Liver (tissue), 3 donors: ENCODE measurements around the gene P4HB.

Experiments used
- EGR1 ChIP-seq, 2 donors: IDR thresholded peaks; 2 replicates each; pipeline ENCODE4 v1.6.1; 2016 to 2018; ENCODE audit warnings: antibody characterized with exemption in 2 of 2, low read depth in 2 of 2
- GABPA ChIP-seq, 2 donors: IDR thresholded peaks in 1 of 2; conservative IDR thresholded peaks in 1 of 2; 2 replicates each; pipeline ENCODE4 v1.6.1; 2016; ENCODE audit warnings: antibody characterized with exemption in 2 of 2, mild to moderate bottlenecking in 1 of 2, moderate library complexity in 1 of 2
- HNF4A ChIP-seq, 2 donors: conservative IDR thresholded peaks; 2 replicates each; pipeline ENCODE4 v1.6.1; 2016; ENCODE audit warnings: antibody characterized with exemption in 2 of 2, mild to moderate bottlenecking in 2 of 2
- JUND ChIP-seq, 2 donors: IDR thresholded peaks; 2 replicates each; pipeline ENCODE4 v1.6.1; 2016; ENCODE audit warnings: antibody characterized with exemption in 2 of 2
- MAX ChIP-seq: IDR thresholded peaks from 2 replicates; pipeline ENCODE4 v1.6.1; 2016; ENCODE audit warnings: antibody characterized with exemption
- RAD21 ChIP-seq, 2 donors: IDR thresholded peaks; 2 replicates each; pipeline ENCODE4 v1.6.1; 2016; ENCODE audit warnings: antibody characterized with exemption in 2 of 2, mild to moderate bottlenecking in 2 of 2
- RXRA ChIP-seq, 2 donors: IDR thresholded peaks; 2 replicates each; pipeline ENCODE4 v1.6.1; 2017 to 2018; ENCODE audit warnings: antibody characterized with exemption in 2 of 2, mild to moderate bottlenecking in 1 of 2
- SP1 ChIP-seq: IDR thresholded peaks from 2 replicates; pipeline ENCODE4 v1.6.1; 2018; ENCODE audit warnings: antibody characterized with exemption, mild to moderate bottlenecking
- YY1 ChIP-seq: IDR thresholded peaks from 2 replicates; pipeline ENCODE4 v1.6.1; 2016; ENCODE audit warnings: antibody characterized with exemption, mild to moderate bottlenecking
- TF ChIP-seq, protein P1 (sequence below): IDR thresholded peaks from 2 replicates; pipeline ENCODE4 v1.6.1; 2016; ENCODE audit warnings: antibody characterized with exemption
- TF ChIP-seq, protein P2 (sequence below): fragments of 150-350 bp; IDR thresholded peaks from 2 replicates; pipeline ENCODE4 v1.5.1; 2017; ENCODE audit warnings: improper control_type of control experiment, low read depth, low read length; ENCODE audit not compliant: missing input control
- TF ChIP-seq, protein P3 (sequence below): IDR thresholded peaks from 2 replicates; pipeline ENCODE4 v1.6.1; 2016; ENCODE audit warnings: antibody characterized with exemption, mild to moderate bottlenecking
- donor health status: healthy.
- donor health status: healthy.

- TF ChIP-seq, protein P1, sequence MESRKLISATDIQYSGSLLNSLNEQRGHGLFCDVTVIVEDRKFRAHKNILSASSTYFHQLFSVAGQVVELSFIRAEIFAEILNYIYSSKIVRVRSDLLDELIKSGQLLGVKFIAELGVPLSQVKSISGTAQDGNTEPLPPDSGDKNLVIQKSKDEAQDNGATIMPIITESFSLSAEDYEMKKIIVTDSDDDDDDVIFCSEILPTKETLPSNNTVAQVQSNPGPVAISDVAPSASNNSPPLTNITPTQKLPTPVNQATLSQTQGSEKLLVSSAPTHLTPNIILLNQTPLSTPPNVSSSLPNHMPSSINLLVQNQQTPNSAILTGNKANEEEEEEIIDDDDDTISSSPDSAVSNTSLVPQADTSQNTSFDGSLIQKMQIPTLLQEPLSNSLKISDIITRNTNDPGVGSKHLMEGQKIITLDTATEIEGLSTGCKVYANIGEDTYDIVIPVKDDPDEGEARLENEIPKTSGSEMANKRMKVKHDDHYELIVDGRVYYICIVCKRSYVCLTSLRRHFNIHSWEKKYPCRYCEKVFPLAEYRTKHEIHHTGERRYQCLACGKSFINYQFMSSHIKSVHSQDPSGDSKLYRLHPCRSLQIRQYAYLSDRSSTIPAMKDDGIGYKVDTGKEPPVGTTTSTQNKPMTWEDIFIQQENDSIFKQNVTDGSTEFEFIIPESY: no peak
- TF ChIP-seq, protein P2, sequence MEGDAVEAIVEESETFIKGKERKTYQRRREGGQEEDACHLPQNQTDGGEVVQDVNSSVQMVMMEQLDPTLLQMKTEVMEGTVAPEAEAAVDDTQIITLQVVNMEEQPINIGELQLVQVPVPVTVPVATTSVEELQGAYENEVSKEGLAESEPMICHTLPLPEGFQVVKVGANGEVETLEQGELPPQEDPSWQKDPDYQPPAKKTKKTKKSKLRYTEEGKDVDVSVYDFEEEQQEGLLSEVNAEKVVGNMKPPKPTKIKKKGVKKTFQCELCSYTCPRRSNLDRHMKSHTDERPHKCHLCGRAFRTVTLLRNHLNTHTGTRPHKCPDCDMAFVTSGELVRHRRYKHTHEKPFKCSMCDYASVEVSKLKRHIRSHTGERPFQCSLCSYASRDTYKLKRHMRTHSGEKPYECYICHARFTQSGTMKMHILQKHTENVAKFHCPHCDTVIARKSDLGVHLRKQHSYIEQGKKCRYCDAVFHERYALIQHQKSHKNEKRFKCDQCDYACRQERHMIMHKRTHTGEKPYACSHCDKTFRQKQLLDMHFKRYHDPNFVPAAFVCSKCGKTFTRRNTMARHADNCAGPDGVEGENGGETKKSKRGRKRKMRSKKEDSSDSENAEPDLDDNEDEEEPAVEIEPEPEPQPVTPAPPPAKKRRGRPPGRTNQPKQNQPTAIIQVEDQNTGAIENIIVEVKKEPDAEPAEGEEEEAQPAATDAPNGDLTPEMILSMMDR: no peak
- TF ChIP-seq HNF4A (conservative IDR thresholded peaks at IDR 0.05) (no peak), EGR1 (IDR thresholded peaks at IDR 0.05; ENCODE audit: low read depth in 2 of 2) (no peak), JUND (IDR thresholded peaks at IDR 0.05) (no peak), RXRA (IDR thresholded peaks at IDR 0.05) (no peak), SP1 (no peak), YY1 (no peak), RAD21 (IDR thresholded peaks at IDR 0.05) (no peak), MAX (no peak), GABPA (IDR thresholded peaks at IDR 0.05 in 1 of 2, conservative IDR thresholded peaks at IDR 0.05 in 1 of 2) (no peak)
- TF ChIP-seq, protein P3, sequence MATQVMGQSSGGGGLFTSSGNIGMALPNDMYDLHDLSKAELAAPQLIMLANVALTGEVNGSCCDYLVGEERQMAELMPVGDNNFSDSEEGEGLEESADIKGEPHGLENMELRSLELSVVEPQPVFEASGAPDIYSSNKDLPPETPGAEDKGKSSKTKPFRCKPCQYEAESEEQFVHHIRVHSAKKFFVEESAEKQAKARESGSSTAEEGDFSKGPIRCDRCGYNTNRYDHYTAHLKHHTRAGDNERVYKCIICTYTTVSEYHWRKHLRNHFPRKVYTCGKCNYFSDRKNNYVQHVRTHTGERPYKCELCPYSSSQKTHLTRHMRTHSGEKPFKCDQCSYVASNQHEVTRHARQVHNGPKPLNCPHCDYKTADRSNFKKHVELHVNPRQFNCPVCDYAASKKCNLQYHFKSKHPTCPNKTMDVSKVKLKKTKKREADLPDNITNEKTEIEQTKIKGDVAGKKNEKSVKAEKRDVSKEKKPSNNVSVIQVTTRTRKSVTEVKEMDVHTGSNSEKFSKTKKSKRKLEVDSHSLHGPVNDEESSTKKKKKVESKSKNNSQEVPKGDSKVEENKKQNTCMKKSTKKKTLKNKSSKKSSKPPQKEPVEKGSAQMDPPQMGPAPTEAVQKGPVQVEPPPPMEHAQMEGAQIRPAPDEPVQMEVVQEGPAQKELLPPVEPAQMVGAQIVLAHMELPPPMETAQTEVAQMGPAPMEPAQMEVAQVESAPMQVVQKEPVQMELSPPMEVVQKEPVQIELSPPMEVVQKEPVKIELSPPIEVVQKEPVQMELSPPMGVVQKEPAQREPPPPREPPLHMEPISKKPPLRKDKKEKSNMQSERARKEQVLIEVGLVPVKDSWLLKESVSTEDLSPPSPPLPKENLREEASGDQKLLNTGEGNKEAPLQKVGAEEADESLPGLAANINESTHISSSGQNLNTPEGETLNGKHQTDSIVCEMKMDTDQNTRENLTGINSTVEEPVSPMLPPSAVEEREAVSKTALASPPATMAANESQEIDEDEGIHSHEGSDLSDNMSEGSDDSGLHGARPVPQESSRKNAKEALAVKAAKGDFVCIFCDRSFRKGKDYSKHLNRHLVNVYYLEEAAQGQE: no peak
Observed at GRCh38 chr17:81877569-81877968, 17.2 kb upstream of the P4HB start.
